GM20000 (cell line): Measurements from ENCODE around the gene HSD17B8.

ENCODE experiments used
- DNase-seq: peaks from one replicate; pipeline ENCODE4 v3.0.0; 2012; ENCODE audit warnings: low spot score
- TF ChIP-seq, protein P1 (sequence below): IDR thresholded peaks from 2 replicates; pipeline ENCODE4 v1.5.1; 2012; ENCODE audit warnings: mild to moderate bottlenecking, control low read depth; ENCODE audit errors: extremely low read depth, missing control alignments

The HSD17B8 gene

GRCh38 chr6:33163540-33163939 is 40.9 kb upstream of the HSD17B8 start:
- TF ChIP-seq, protein P1, sequence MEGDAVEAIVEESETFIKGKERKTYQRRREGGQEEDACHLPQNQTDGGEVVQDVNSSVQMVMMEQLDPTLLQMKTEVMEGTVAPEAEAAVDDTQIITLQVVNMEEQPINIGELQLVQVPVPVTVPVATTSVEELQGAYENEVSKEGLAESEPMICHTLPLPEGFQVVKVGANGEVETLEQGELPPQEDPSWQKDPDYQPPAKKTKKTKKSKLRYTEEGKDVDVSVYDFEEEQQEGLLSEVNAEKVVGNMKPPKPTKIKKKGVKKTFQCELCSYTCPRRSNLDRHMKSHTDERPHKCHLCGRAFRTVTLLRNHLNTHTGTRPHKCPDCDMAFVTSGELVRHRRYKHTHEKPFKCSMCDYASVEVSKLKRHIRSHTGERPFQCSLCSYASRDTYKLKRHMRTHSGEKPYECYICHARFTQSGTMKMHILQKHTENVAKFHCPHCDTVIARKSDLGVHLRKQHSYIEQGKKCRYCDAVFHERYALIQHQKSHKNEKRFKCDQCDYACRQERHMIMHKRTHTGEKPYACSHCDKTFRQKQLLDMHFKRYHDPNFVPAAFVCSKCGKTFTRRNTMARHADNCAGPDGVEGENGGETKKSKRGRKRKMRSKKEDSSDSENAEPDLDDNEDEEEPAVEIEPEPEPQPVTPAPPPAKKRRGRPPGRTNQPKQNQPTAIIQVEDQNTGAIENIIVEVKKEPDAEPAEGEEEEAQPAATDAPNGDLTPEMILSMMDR, result no peak
- DNase-seq, result no peak

- TF ChIP-seq, protein P1, result no peak
- DNase-seq, result no peak
These were observed 40.3 kb upstream of the HSD17B8 start for GRCh38 chr6:33164176-33164575.

DNA sequence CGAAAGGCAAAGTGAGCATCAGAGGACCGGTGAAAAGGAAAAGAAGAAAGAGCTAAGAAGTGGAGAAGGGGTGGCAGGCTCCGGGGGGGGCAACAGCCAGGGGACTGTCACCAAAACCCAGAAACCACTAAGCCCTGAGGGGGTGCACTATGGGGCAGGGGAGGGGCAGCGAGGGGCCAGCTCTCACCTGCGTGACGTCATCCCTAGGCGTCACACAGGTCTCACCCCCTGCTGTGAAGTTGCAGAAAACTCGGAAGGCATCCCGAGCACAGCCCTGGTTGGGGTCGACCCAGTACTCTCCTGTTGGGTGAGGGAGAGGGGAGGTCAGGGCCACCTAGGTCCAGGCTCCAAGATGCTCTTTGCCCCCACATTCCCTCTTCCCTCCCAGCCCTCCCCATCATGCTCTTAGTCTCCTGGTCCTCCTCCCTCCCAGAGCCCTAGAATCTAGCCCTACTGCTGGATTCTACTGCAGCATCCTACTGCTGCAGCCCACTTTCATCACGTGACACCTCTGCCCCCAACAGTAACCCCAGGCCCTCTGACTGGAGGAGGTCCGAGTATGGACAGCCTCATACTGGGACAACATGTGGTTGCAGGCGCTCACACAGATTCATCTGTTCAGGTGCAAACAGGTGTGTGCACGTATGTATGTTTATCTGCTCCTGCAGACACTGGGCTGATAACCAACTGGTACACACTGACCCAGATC is 39.6 kb upstream of the HSD17B8 start:
- DNase-seq, result no peak
- TF ChIP-seq, protein P1, result no peak

GRCh38 chr6:33165581-33166258 is 38.7 kb upstream of the HSD17B8 start:
- TF ChIP-seq, protein P1, result no peak
- DNase-seq, result no peak

- TF ChIP-seq, protein P1, result no peak
- no peak for DNase-seq
These were observed 38.1 kb upstream of the HSD17B8 start for GRCh38 chr6:33166363-33166762.

- TF ChIP-seq, protein P1, result no peak
- no peak for DNase-seq
These were observed 37.6 kb upstream of the HSD17B8 start for GRCh38 chr6:33166811-33167210.

GRCh38 chr6:33167374-33168283 is 36.8 kb upstream of the HSD17B8 start:
- DNase-seq, result no peak
- TF ChIP-seq, protein P1, result no peak
